Testis (tissue), 3 donors: ENCODE results near the gene GPR137. TPM values are rescaled to one million over a fixed set of nuclear protein-coding genes. Genes with fewer than 3 reads are reported as not detected.
A peak's percentile ranks its signal among the peaks of the same experiment; 100 is the strongest.

Experiments
- DNase-seq: peaks from one replicate; pipeline ENCODE4 v3.0.0-alpha.2; 2019
- H3K27ac ChIP-seq, 2 donors: fragments of 200-600 bp; sonication (generic); one replicate each; pipeline ENCODE4 v1.5.1; 2019
- H3K27me3 ChIP-seq: fragments of 200-600 bp; sonication (generic); one replicate; pipeline ENCODE4 v1.5.1; 2019
- H3K36me3 ChIP-seq: fragments of 200-600 bp; sonication (generic); one replicate; pipeline ENCODE4 v1.5.1; 2017; ENCODE audit warnings: low read depth; ENCODE audit errors: missing control alignments
- H3K4me1 ChIP-seq: fragments of 200-600 bp; sonication (generic); one replicate; pipeline ENCODE4 v1.5.1; 2019
- H3K4me3 ChIP-seq, 2 donors: fragments of 200-600 bp; sonication (generic); one replicate each; pipeline ENCODE4 v1.5.1; 2017 to 2019
- H3K9me3 ChIP-seq: fragments of 200-600 bp; sonication (generic); one replicate; pipeline ENCODE4 v1.5.1; 2017
- POLR2A ChIP-seq: fragments of 450-650 bp; IDR thresholded peaks from one replicate; pipeline ENCODE4 v1.6.1; 2017; ENCODE audit warnings: antibody characterized with exemption, mild to moderate bottlenecking, moderate library complexity
- WGBS, 2 donors: methylation state at CpG; one replicate each; pipeline ENCODE4 v1.1.5; 2018; 5-methylcytosine and 5-hydroxymethylcytosine counted together
- intact Hi-C: fragments of 100-400 bp; cut with DNase I; formaldehyde crosslinking; loops from one replicate; pipeline ENCODE4 v1.15.1; 2023; ENCODE audit warnings: low total_unique reads
- polyA plus RNA-seq: library from polyadenylated mRNA; stranded (reverse); fragments of 350-450 nt; fragmentation: Illumina TruSeq; extraction: RNeasy Lipid Tissue Mini Kit (QIAGEN cat#74804); gene quantifications from one replicate; pipeline ENCODE4 v1.2.3, GENCODE V29; 2014; ENCODE audit warnings: low read depth, low replicate concordance; ENCODE audit not compliant: insufficient read depth
- total RNA-seq, 2 donors: library from RNA; depleted of rRNA; stranded (reverse); fragments of >200 nt; gene quantifications; one replicate each; pipeline ENCODE4 v1.2.3, GENCODE V29; 2016
- TF ChIP-seq, protein P1 (sequence below), 3 experiments: fragments of 450-650 bp in 2 of 3; fragments of 200-600 bp in 1 of 3; sonication (generic) in 1 of 3; IDR thresholded peaks; one replicate each; pipeline ENCODE4 v1.5.1; 2016 to 2019; ENCODE audit warnings: antibody characterized with exemption in 3 of 3, mild to moderate bottlenecking in 2 of 3, moderate library complexity in 1 of 3

Gene GPR137
- total and polyA plus RNA-seq, 3 donors from 2014 or later = 204 to 390 (median 230) TPM

DNA sequence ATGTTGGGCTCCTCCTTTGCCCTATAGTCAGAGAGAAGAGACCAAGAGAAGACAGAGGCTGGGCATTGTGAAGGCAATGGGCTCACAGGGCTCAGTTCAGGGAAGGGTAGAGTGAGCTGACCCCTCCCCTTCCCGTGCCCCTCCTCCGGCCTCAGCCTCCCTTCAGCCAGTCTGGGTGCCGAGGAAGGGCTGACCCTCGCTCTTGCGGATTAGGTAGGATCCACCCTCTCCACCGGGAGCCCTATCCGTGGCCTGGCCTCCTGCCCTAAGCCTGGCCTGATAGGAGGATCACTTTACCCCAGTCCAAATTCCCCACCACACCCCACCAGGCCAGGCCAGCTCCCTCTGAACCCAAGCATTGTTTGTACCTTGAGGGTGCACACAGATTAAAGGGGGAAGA is 37.1 kb upstream of the GPR137 start:
- no peaks in the 10 kb centered on the region for H3K36me3 ChIP-seq
- no peak for DNase-seq
- TF ChIP-seq POLR2A = no peak
- TF ChIP-seq, protein P1, sequence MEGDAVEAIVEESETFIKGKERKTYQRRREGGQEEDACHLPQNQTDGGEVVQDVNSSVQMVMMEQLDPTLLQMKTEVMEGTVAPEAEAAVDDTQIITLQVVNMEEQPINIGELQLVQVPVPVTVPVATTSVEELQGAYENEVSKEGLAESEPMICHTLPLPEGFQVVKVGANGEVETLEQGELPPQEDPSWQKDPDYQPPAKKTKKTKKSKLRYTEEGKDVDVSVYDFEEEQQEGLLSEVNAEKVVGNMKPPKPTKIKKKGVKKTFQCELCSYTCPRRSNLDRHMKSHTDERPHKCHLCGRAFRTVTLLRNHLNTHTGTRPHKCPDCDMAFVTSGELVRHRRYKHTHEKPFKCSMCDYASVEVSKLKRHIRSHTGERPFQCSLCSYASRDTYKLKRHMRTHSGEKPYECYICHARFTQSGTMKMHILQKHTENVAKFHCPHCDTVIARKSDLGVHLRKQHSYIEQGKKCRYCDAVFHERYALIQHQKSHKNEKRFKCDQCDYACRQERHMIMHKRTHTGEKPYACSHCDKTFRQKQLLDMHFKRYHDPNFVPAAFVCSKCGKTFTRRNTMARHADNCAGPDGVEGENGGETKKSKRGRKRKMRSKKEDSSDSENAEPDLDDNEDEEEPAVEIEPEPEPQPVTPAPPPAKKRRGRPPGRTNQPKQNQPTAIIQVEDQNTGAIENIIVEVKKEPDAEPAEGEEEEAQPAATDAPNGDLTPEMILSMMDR (IDR thresholded peaks at IDR 0.05) = no peak
- no peak overlapping the region for H3K27ac ChIP-seq
- 40 to 75% methylated on average over 2 to 7 of the region's 7 CpGs for WGBS, 2 donors
- peaks cover 44% of the 10 kb centered on the region for H3K4me1 ChIP-seq
- no peaks in the 10 kb centered on the region for H3K27me3 ChIP-seq
- intact Hi-C loops = no loop called here
- H3K4me3 ChIP-seq = no peak overlapping the region
- H3K9me3 ChIP-seq = no peaks in the 10 kb centered on the region

DNA sequence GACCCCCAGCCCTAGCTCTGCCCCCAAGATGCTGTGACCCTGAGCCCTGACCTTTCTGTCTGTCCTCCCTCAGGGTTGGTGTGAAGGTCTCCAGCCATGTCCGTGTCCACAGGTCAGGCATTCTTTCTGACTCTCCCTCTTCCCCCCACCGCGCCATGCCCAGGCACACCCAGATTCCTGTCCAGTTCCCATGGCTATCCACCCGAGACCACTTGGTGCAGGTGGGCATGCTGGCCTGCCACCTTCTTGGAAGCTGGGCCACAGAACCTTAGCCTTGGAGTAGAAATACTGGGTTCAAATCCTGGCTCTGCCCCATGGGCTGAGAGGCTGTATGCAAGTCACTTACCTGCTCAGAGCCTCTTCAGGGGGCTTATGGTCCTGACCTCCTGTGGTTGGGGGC is 36.6 kb upstream of the GPR137 start:
- 94 to 96% methylated on average over 4 of the region's 4 CpGs for WGBS, 2 donors
- no peak for DNase-seq
- H3K36me3 ChIP-seq = no peaks in the 10 kb centered on the region
- H3K27ac ChIP-seq = no peak overlapping the region
- TF ChIP-seq, protein P1 (IDR thresholded peaks at IDR 0.05) = no peak
- TF ChIP-seq POLR2A = no peak
- H3K4me1 ChIP-seq = peaks cover 44% of the 10 kb centered on the region
- H3K4me3 ChIP-seq = no peak overlapping the region
- intact Hi-C loops = no loop called here
- H3K27me3 ChIP-seq = no peaks in the 10 kb centered on the region
- H3K9me3 ChIP-seq = no peaks in the 10 kb centered on the region

DNA sequence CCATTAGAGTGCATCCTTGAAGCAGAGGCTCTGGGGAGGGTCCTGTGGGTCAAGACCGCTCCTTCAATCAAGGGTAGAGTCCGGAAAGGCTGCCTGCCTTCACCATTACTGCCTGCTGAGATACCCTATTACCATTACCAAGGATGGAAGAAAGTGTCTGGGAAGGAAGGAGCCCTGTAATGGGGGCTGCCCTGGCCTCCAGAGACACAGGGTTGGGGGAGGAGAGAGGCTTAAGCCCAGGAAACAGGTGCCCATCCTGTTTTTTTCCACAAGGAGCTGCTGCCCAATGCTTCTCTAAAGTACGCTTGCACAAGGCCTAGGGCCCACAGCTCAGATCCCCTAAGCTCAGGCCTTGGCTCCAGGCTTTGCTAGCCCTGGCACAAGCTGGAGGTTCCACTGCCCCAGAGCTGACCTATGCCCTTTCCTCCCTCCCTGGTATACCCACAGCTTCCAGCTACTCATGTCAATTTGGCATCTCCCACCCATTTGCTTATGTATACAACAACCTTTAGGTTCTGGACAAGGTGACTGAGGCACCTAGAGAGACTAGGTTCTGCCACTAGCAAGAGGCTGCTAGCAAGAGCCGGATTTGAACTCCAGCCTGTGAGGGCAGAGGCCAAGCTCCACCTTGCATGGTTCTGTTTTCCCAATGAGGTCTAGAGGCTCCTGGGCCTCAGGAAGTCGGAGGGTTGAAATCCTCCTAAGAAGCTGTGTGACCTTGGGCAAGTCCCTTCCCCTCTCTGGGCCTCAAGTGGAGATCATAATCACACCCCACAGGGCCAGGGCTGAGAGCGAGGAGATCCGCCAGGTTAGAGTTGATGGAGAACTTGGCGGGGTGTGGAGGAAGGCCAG is 35.9 kb upstream of the GPR137 start:
- intact Hi-C loops = no loop called here
- Histone ChIP-seq H3K4me3 (no peak overlapping the region), H3K27ac (no peak overlapping the region), H3K36me3 (no peaks in the 10 kb centered on the region), H3K4me1 (peaks cover 42% of the 10 kb centered on the region), H3K27me3 (no peaks in the 10 kb centered on the region), H3K9me3 (no peaks in the 10 kb centered on the region)
- TF ChIP-seq POLR2A = no peak
- TF ChIP-seq, protein P1 (IDR thresholded peaks at IDR 0.05) = no peak
- 76 to 88% methylated on average over 5 to 8 of the region's 8 CpGs for WGBS, 2 donors
- DNase-seq = no peak

DNA sequence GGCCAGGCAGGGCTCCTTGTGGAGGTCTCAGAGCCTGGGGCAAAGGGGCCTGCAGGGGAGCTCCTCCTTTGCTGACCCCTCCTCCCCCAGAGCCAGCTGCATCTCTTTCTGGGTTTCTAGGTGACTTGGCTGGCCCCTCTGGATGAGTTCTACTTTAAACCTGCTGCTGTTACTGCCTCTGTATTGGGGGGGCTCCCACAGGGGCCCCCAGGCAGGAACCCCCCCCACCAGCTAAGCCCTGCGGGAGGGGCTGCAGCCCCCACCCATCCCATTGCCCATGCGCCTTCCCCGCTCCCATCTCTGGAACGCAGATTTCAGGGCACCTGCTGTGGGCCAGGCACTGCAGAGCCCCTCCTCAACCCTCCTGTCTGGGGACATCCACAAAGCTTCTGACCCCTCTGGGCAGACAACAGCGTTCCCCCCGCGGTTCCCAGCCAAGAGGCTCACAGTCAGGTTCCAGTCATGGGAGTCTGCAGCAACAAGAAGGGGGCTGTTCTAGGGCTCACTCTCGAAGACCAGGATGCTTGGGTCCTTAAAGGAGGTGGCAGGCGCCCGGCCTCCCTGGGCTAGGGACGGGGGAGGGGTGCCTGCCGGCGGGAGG is 35.1 kb upstream of the GPR137 start:
- H3K27ac ChIP-seq = peak overlapping the region in 1 of 2 donors; percentile 11
- intact Hi-C loops = no loop called here
- no peak for DNase-seq

More for the DNA sequence above, 35.1 kb upstream of the GPR137 start:
- H3K4me3 ChIP-seq = peak overlapping the region in 1 of 2 donors; percentile 61
- H3K4me1 ChIP-seq = peaks cover 35% of the 10 kb centered on the region
- no peaks in the 10 kb centered on the region for H3K27me3 ChIP-seq
- no peaks in the 10 kb centered on the region for H3K9me3 ChIP-seq
- H3K36me3 ChIP-seq = no peaks in the 10 kb centered on the region
- WGBS, 2 donors = 21% methylated on average over 13 of the region's 13 CpGs; no CpG with 5 or more reads in 1 of the 2 donors
- no peak for TF ChIP-seq POLR2A
- TF ChIP-seq, protein P1 (IDR thresholded peaks at IDR 0.05) = no peak
